Stimulated activated CD8-positive, alpha-beta memory T cell treated with anti-CD3 and anti-CD28 coated beads, Interleukin-7, amount 100 ng/mL, for 24 hours (primary cell): ENCODE data around the gene IQSEC1.
"Not testable (repeated sequence)": the region's sequence is repeated elsewhere in the genome, so short reads cannot be mapped to it uniquely, and the experiment has no call there.

Experiments
- DNase-seq: peaks from one replicate; pipeline ENCODE4 v3.0.0-alpha.2; 2020; ENCODE audit warnings: low read depth

Gene IQSEC1

GRCh38 chr3:12870942-12871341 is 202.3 kb downstream of the IQSEC1 start:
- no peak for DNase-seq

- no peak for DNase-seq
Measured at GRCh38 chr3:12869035-12869621, 204.1 kb downstream of the IQSEC1 start.

- peak; percentile 17 for DNase-seq
Measured at GRCh38 chr3:12868039-12869034, 204.9 kb downstream of the IQSEC1 start.

- no peak for DNase-seq
Measured at GRCh38 chr3:12866836-12867235, 206.4 kb downstream of the IQSEC1 start.

GRCh38 chr3:12865271-12865670 is 208.0 kb downstream of the IQSEC1 start:
- DNase-seq: no peak

GRCh38 chr3:12862387-12862786 is 210.8 kb downstream of the IQSEC1 start:
- no peak for DNase-seq

- no peak for DNase-seq
Measured at GRCh38 chr3:12861611-12862010, 211.6 kb downstream of the IQSEC1 start.

- DNase-seq: no peak
Measured at GRCh38 chr3:12859840-12860239, 213.4 kb downstream of the IQSEC1 start.

- DNase-seq: no peak
Measured at GRCh38 chr3:12856626-12857025, 216.6 kb downstream of the IQSEC1 start.

GRCh38 chr3:12854565-12854964 is 218.7 kb downstream of the IQSEC1 start:
- no peak for DNase-seq

GRCh38 chr3:12853847-12854246 is 219.4 kb downstream of the IQSEC1 start:
- DNase-seq: not testable (repeated sequence)

GRCh38 chr3:12852201-12852600 is 221.0 kb downstream of the IQSEC1 start:
- DNase-seq: no peak
